GM21447 (cell line): ENCODE measurements around the gene FAM120B.
"Not testable (repeated sequence)": the region's sequence is repeated elsewhere in the genome, so short reads cannot be mapped to it uniquely, and the experiment has no call there.

Experiments used
- ATAC-seq: cut with Tn5 transposase; IDR thresholded peaks from one replicate; pipeline ENCODE4 v1.9.1; 2021; ENCODE audit not compliant: unreplicated experiment

Gene FAM120B

DNA sequence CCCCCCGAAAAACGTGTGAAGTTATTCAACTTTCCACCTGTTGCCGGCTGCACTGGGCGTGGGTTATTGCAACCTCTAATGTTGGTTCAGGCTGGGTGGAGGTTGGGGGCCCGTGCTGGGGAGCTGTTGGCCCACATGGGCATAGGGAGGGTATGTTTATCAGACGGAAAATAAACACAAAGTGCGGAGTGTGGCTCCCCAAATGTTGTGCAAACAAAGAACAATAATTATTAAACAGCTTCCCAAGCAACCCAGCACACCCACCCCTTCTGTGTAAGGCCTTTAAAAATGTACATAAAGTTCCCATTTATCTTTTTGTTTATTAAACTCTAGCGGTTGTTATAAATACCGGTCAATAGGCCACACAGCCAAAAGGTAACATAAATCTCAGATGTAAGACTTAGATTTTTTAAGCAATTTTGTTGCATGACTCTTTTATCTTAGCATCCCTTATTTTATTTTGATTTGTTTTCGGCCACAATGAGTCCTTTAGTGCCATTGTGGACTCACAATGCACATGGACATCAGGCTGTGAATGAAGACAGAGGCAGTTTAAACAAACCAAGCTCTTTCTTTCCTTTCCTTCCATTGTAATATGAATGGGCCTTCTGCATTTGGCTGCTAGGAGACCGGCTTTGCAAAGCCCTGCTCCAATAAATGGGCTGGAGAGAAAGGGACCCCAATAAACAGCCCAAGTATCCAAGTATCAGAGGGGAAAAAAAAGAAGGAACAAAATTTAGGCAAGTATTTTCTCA, 8.8 kb upstream of the FAM120B start:
- no peak for ATAC-seq

DNA sequence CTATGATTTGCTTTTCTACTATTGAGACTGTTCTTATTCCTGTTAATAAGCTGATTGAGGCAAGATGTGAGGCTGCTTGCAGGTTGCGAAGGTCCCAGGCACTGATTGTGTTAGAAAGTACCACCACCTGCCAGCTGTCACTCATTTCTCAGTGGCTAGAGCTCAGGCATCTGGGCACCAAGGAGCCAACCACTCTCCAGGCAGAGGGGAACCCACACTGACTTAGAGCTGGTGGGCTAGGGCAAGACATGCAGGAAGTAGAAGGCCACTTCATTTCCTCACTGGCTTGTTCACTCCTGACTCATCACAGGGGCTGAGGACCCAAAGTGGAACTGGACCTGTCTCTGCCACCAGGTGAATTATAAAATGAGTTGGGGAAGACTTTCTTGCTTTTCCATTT, 7.9 kb upstream of the FAM120B start:
- no peak for ATAC-seq

DNA sequence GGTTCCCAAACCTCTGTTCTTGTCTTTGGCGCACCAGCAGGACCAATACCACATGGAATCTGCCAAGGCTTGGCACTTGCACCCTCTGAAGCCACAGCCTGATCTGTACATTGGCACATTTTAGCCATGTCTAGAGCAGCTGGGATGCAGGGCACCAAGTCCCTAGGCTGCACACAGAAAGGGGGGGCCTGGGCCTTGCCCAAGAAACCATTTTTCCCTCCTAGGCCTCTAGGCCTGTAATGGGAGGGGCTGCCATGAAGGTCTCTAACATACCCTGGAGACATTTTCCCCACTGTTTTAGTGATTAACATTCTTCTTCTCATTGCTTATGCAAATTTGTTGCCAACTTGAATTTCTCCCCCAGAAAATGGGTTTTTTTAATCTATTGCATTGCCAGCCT, 5.4 kb upstream of the FAM120B start:
- no peak for ATAC-seq

DNA sequence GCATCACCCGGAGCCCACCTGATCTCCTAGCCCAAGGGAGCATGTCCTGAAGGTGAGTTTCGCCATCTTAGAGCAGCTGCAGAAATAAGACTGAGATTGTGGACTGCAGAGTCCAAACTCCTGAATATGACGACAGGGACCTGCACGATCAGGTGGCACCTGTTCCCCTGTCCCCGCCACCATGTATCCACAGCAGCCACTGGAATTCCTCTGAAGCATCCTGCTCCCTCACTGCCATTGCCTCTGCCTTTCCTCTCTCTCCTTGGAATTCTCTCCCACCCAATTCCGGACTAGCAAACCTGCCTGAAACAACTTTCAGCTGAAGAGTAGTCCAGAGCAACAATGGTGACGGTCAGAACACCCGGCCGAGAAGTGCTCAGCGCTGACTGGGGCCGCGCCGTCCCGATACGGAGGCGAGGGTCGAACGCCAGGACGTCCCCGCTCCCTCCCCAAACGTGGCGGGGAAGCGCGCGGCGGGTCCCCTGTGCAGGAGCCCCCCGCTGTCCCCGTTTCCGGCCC, 694 bp upstream of the FAM120B start:
- no peak for ATAC-seq

DNA sequence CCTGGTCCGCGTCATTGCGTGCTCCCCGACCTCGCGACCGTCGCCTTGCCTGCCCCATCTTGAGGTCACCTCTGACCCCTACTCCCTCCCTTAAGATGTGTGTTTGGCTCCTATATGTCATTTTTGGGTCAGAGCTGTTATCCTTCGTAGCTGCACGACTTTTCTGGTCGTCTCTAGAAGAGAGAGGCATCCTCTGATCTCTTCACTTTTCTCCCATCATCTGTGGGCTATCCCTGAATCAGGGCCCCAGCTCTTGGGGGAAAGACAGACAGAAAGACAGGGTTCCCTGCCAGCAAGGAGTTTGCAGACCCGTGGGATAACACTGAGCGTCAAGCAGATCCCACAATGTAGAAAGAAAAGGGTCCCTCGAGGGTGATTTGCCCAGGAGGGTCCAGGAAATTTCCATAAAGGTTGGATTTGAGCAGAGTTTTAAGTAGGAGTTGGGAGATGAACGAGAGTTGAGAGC, 555 bp downstream of the FAM120B start:
- ATAC-seq, result no peak

DNA sequence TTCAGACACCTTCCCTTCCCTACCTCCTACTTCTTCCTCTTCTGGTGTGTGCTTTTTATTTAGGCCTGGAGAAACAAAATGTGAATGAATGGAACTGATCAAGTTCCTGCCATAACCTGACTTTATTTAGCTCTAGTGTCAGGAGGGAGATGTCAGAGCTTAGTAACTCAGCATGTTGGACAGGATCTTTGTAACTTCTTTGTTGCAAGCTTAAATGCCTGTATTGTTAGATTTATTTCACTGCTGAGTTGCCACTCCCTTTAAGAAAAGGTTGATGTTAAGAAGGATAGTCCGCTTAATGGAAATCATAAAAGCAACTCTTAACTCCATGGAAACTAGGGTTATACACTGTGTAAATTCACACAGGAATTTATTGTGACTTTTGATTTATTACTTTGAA, 2.2 kb downstream of the FAM120B start:
- ATAC-seq, result no peak

DNA sequence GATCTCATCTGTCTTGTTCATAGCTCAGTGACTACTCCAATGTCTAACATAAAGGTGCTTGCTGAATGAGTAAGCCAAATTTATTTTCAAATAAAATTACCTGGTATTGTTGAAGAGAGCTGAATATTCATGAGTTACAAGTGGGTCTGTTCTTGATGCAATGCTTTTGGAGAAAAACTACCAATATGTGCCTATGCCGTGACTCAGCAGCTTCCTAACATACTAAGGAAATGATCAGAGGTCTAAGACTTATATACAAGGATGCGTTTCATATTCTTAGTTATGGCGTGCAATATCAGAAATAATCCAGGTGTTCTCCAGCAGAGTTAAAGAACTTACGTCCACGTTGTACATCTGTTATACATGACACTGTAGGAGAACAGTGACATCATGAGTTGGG, 5.1 kb downstream of the FAM120B start:
- no peak for ATAC-seq

DNA sequence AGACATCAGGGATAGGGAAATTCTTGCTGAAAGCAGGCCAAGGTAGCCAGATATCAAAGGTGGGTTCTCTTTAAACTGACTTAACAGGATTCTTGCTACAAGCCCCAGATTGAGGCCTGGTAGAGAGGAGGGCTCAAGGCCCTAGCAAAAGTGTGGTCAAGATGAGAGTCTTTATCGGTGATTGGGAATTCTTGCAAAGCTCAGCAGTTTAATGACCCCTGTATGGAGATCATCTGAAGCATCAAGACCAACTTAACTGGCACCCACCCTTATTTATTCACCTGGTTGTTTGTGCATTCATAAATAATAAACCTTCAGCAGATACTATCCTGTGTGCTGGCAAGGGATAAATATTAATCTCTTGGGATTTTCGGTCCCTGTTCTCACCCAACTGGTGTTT, 6.3 kb downstream of the FAM120B start:
- ATAC-seq, result no peak

DNA sequence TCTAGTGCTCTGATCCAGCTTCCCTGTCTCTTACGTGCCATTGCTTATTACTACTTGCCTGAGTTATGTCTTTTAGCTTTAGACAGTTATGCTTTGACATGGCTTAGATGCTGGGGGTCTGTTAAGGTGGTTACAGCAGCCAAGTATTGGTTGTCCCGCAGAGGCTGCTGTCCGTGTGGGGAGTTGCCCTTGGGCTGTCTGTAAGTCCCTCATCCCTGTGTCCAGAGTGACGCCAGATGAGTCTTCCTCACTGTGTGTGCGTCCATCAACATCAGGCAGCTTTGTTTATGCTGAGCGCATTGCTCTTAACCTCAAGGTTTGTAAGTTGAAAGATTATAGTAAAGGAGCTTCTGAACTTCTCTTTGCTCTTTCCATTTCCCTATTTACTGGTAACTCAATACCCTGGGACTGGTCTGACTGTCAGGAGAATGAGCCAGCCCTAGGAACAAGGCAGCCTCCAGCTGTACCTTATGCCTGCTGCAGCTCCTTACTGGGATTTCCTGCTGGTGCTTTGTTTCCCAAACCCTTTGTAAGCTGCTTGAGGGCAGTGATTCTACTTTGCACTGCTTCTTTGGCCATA, 7.2 kb downstream of the FAM120B start:
- no peak for ATAC-seq

DNA sequence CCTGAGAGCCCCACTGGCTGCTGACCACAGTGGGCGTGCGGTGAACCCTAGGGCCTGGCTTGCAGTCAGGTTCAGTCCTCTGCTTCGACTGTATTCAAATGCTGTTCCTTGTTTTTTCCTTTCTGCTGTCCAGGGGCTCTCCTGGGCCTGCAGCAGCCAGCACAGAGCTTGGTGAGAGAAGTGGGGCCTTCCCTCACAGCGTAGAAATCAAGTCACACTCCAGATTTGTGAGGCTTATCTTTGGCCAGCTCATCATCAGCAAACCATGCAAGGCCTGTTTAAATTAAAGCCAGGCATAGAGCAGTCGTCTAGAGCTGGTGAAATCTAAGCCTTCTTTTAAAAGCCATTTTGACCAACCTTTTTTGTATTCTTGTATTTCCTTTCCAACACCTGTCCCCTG, 8.4 kb downstream of the FAM120B start:
- no peak for ATAC-seq

DNA sequence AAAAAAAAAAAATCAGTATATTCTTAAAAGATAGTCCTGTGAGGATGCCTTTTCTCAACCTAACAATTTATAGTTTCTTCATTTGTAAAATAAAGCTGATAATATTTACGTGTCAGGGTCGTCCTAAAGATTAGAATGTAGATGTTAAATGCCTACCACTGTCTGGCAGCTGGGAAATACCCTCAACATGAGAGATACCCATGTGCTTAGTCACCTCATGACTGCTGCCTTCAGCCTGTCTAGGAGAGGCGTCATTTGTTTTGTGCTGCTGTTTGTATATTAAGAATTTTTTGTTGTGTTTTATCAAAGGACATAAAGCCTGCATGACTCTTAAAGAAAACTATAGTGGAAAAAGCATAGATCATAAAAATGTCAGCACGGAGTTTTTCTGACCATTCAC, 9.5 kb downstream of the FAM120B start:
- no peak for ATAC-seq

DNA sequence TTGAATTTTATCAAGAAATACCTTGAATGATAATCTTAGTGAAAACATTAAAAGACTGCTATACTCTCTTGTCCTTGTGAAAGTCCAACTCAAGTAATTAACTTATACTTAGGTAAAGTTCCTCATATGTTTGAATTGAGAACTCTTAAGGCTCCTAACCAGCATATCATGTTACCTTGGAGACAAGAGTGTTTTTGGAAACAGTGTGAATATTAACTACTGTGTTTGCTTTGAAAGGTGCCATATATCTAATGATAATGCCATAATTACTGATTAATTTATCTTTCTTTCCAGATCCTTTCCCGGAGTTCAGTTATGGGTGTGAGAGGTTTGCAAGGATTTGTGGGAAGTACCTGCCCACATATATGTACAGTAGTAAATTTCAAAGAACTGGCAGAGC, 10.5 kb downstream of the FAM120B start:
- no peak for ATAC-seq

DNA sequence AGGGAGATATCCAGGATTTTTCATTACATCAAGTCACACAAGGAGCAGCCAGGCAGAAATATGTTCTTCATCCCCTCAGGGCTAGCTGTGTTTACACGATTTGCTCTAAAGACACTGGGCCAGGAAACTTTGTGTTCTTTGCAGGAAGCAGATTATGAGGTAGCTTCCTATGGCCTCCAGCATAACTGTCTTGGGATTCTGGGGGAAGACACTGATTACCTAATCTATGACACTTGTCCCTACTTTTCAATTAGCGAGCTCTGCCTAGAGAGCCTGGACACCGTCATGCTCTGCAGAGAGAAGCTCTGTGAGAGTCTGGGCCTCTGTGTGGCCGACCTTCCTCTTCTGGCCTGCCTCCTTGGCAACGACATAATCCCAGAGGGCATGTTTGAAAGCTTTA, 11.2 kb downstream of the FAM120B start:
- ATAC-seq, result no peak

DNA sequence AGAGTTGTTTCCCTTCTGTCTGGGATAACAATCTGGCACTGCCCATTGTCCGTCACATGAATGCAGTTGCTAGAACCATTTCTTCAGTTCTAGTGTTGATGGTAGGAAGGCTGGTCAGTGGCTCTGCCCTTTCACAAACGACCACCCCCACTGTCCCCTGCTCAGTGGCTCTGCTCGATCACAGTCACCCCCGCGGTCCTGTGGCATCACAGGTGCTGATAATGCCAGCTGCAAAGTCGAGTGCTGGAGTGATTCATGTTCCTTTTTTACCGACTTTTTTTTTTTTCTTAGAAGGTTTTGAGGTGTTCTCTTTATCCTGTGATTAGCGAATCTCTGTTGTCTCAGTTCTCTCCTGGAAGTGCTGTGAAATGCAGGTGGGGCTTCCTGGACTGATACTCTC, 22.8 kb downstream of the FAM120B start:
- no peak for ATAC-seq

DNA sequence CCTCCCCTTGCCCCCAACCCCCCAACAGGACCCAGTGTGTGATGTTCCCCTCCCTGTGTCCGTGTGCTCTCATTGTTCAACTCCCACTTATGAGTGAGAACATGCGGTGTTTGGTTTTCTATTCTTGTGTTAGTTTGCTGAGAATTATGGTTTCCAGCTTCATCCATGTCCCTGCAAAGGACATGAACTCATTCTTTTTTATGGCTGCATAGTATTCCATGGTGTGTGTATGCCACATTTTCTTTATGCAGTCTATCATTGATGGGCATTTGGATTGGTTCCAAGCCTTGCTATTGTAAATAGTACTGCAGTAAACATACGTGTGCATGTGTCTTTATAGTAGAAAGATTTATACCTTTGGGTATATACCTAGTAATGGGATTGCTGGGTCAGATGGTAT, 28.6 kb downstream of the FAM120B start:
- not testable (repeated sequence) for ATAC-seq

DNA sequence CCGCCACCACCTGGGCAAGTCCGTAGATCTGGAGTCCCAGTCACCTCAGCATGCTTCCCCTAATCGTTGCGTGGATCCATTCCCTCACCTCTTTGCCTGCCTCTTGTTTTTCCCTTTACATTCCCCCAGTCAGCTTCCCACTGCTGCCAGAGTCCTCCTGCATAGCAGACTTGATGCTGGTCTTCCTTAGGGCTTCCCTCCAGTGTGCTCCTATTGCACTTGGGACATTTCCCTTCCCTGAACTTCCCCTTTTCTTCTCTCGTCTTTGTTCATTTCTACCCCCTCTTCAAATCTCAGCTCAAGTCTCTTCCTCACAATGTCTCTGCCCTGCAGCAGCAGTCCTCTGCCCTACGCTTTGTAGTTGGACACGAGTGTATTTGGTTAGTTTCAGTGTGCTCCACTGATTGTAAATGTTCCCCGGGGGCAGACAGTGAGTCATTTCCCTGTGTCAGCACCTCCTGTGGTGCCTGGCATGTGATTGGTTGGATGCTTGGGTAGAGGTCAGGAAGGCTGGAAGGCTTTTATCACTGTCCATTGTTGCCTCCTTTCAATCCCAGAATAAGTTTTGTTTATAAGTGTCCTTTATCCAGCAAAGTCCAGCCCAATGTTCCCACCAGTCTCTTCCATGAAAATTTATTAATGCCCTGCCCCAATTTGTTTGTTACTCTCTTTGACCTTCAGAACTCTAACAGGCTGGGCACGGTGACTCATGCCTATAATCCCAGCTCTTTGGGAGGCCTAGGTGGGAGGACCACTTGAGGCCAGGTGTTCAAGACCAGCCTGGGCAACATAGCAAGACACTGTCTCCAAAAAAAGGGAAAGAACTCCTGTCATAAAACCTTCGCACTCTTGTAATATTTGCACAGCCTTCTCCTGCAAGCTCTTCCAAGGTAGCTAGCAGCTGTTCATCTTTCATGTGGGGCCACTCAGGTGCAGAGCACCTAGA, 38.3 kb downstream of the FAM120B start:
- ATAC-seq, result peak; percentile 44

DNA sequence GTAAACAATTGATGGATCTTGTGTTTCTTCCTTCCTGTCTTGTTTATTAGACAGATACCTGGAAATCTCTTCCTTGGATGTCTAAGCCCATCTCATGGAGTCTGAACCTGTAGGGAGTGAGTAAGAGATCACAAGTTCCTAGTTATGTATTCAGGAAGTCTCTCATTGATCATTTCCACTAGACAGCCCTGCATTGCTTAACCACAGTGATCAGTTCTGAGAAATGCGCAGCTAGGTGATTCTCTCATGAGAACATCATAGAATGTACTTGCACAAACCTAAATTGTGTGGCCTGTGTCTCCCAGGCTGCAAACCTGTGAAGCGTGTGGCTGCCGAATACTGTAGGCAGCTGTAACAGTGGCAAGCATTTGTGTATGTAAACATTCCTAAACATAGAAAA, 39.1 kb downstream of the FAM120B start:
- no peak for ATAC-seq

DNA sequence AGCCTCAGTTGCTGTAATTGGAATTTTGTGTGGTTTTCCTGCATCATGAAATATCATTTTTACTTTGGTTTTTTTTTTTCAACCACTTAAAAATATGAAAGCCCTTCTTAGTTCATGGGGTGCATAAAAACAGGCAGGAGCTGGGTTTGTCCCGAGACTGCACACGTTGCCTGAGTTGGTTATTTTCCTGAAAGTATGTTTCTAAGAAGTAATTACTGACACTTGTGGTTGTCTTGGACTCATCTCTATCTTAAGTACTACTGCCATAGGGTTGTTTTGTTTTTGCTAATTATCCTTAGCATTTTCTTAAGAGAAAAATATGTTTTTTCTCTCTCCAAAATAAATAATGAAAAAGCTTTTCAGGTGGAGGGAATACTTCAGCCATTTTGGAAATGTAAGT, 40.1 kb downstream of the FAM120B start:
- ATAC-seq, result no peak

DNA sequence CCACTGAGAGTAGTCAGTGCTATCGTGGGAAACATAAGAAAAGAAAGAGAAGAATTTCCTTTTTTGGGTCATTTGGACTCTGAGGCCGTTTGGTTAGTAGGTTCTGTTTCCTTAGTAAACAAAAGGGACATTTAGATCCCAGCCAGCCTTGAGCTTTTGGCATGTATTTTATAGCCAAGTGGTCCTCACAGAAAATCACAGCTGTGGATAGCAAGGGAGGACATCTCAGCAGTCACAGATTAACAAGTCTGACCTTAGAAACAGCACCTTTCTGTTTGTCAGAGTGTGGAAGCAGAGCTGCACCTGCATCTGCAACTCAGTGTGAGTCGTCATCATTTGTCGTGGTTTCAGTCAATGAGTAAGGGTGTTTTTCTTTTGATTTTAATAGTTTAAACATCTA, 40.5 kb downstream of the FAM120B start:
- peak; percentile 77 for ATAC-seq

DNA sequence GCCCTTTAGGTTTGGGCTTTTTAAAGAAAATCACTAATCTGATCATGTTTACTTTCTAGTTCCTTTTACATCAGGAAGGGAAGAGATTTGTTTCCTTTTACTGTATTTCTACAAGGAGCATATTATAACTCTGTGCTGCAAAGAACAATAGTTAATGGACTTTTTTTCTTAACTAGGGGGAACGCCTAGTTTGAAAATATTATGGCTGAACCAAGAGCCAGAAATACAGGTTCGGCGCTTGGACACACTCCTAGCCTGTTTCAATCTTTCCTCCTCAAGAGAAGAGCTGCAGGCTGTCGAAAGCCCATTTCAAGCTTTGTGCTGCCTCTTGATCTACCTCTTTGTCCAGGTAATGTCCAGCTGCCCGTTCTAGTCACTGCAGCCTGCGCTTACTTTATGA, 41.4 kb downstream of the FAM120B start:
- ATAC-seq, result no peak

DNA sequence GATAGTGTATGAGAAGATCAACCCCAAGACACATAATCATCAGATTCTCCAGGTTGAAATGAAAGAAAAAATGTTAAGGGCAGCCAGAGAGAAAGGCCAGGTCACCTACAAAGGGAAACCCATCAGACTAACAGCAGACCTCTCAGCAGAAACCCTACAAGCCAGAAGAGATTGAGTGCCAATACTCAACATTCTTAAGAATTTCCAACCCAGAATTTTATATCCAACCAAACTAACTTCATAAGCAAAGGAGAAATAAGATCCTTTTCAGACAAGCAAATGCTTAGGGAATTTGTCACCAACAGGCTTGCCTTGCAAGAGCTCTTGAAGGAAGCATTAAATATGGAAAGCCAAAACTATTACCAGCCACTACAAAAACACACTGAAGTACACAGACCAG, 44.9 kb downstream of the FAM120B start:
- ATAC-seq, result not testable (repeated sequence)

DNA sequence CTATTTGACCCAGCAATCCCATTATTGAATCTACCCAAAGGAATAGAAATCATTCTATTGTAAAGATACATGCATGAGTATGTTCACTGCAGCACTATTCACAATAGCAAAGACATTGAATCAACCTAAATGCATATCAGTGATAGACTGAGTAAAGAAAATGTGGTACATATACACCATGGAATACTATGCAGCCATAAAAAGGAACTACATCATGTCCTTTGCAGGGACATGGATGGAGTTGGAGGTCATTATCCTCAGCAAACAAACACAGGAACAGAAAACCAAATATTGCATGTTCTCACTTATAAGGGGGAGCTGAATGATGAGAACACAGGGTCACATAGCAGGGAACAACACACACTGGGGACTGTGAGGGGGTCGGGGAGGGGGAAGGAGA, 48.6 kb downstream of the FAM120B start:
- not testable (repeated sequence) for ATAC-seq
